Measurements from ENCODE around the gene PRDX6.
"Not testable (repeated sequence)": the region's sequence is repeated elsewhere in the genome, so short reads cannot be mapped to it uniquely, and the experiment has no call there.

The PRDX6 gene

GRCh38 chr1:173481195-173481772 lies 4.1 kb downstream of the PRDX6 start:
- no peak overlapping the region for H3K4me3 ChIP-seq (ENCODE audit: low read length)
- no peak overlapping the region for H3K27ac ChIP-seq (ENCODE audit: low read depth, low read length)
- no peaks in the 10 kb centered on the region for H3K27me3 ChIP-seq (ENCODE audit: insufficient read depth, low read length)
- H3K9ac ChIP-seq (ENCODE audit: low read depth, low read length): no peak overlapping the region
- H3K36me3 ChIP-seq (ENCODE audit: insufficient read depth, low read length): peaks cover 73% of the 10 kb centered on the region
- WGBS: 95% methylated on average over 1 of the region's 1 CpG
- peaks cover 15% of the 10 kb centered on the region for H3K4me1 ChIP-seq (ENCODE audit: insufficient read depth, low read length)
- no peaks in the 10 kb centered on the region for H3K9me3 ChIP-seq (ENCODE audit: insufficient read depth, low read depth, low read length)

GRCh38 chr1:173482683-173483082 lies 5.5 kb downstream of the PRDX6 start:
- no peaks in the 10 kb centered on the region for H3K9me3 ChIP-seq (ENCODE audit: insufficient read depth, low read depth, low read length)
- WGBS: 89% methylated on average over 1 of the region's 1 CpG
- H3K9ac ChIP-seq (ENCODE audit: low read depth, low read length): no peak overlapping the region
- H3K27me3 ChIP-seq (ENCODE audit: insufficient read depth, low read length): no peaks in the 10 kb centered on the region
- peaks cover 15% of the 10 kb centered on the region for H3K4me1 ChIP-seq (ENCODE audit: insufficient read depth, low read length)
- H3K4me3 ChIP-seq (ENCODE audit: low read length): no peak overlapping the region
- H3K27ac ChIP-seq (ENCODE audit: low read depth, low read length): no peak overlapping the region
- H3K36me3 ChIP-seq (ENCODE audit: insufficient read depth, low read length): peaks cover 87% of the 10 kb centered on the region

- Histone ChIP-seq H3K4me3 (ENCODE audit: low read length) (no peak overlapping the region), H3K4me1 (ENCODE audit: insufficient read depth, low read length) (peaks cover 9% of the 10 kb centered on the region), H3K27me3 (ENCODE audit: insufficient read depth, low read length) (no peaks in the 10 kb centered on the region), H3K27ac (ENCODE audit: low read depth, low read length) (no peak overlapping the region), H3K9me3 (ENCODE audit: insufficient read depth, low read depth, low read length) (no peaks in the 10 kb centered on the region), H3K36me3 (ENCODE audit: insufficient read depth, low read length) (peaks cover 100% of the 10 kb centered on the region), H3K9ac (ENCODE audit: low read depth, low read length) (no peak overlapping the region)
- 100% methylated on average over 2 of the region's 2 CpGs for WGBS
Measured at GRCh38 chr1:173484276-173484675, 7.1 kb downstream of the PRDX6 start.

GRCh38 chr1:173485401-173485800 lies 8.3 kb downstream of the PRDX6 start:
- Histone ChIP-seq H3K4me3 (ENCODE audit: low read length) (no peak overlapping the region), H3K27me3 (ENCODE audit: insufficient read depth, low read length) (no peaks in the 10 kb centered on the region), H3K27ac (ENCODE audit: low read depth, low read length) (no peak overlapping the region), H3K36me3 (ENCODE audit: insufficient read depth, low read length) (peaks cover 90% of the 10 kb centered on the region), H3K9ac (ENCODE audit: low read depth, low read length) (no peak overlapping the region), H3K4me1 (ENCODE audit: insufficient read depth, low read length) (no peaks in the 10 kb centered on the region; the same call in 1 of the 2 replicates), H3K9me3 (ENCODE audit: insufficient read depth, low read depth, low read length) (no peaks in the 10 kb centered on the region)
- WGBS: 96% methylated on average over 7 of the region's 7 CpGs

GRCh38 chr1:173488001-173488400 lies 10.9 kb downstream of the PRDX6 start:
- Histone ChIP-seq H3K27me3 (ENCODE audit: insufficient read depth, low read length) (no peaks in the 10 kb centered on the region), H3K36me3 (ENCODE audit: insufficient read depth, low read length) (peaks cover 64% of the 10 kb centered on the region), H3K4me1 (ENCODE audit: insufficient read depth, low read length) (no peaks in the 10 kb centered on the region; the same call in 1 of the 2 replicates), H3K27ac (ENCODE audit: low read depth, low read length) (no peak overlapping the region), H3K9me3 (ENCODE audit: insufficient read depth, low read depth, low read length) (peaks cover 6% of the 10 kb centered on the region; the same call in 1 of the 2 replicates), H3K9ac (ENCODE audit: low read depth, low read length) (no peak overlapping the region), H3K4me3 (ENCODE audit: low read length) (no peak overlapping the region)
- WGBS: 95% methylated on average over 2 of the region's 2 CpGs

- Histone ChIP-seq H3K9me3 (ENCODE audit: insufficient read depth, low read depth, low read length) (peaks cover 14% of the 10 kb centered on the region), H3K4me1 (ENCODE audit: insufficient read depth, low read length) (no peaks in the 10 kb centered on the region; the same call in 1 of the 2 replicates), H3K9ac (ENCODE audit: low read depth, low read length) (no peak overlapping the region), H3K36me3 (ENCODE audit: insufficient read depth, low read length) (peaks cover 53% of the 10 kb centered on the region), H3K27ac (ENCODE audit: low read depth, low read length) (no peak overlapping the region), H3K4me3 (ENCODE audit: low read length) (no peak overlapping the region), H3K27me3 (ENCODE audit: insufficient read depth, low read length) (no peaks in the 10 kb centered on the region)
- WGBS: 87% methylated on average over 5 of the region's 5 CpGs
Measured at GRCh38 chr1:173489149-173489600, 12.0 kb downstream of the PRDX6 start.

GRCh38 chr1:173489929-173490328 lies 12.8 kb downstream of the PRDX6 start:
- no peak overlapping the region for H3K9ac ChIP-seq (ENCODE audit: low read depth, low read length)
- WGBS: 96% methylated on average over 3 of the region's 3 CpGs
- H3K4me1 ChIP-seq (ENCODE audit: insufficient read depth, low read length): no peaks in the 10 kb centered on the region; the same call in 1 of the 2 replicates
- peak overlapping the region; percentile 21; the same call in 1 of the 2 replicates for H3K27ac ChIP-seq (ENCODE audit: low read depth, low read length)
- no peaks in the 10 kb centered on the region for H3K27me3 ChIP-seq (ENCODE audit: insufficient read depth, low read length)
- no peak overlapping the region for H3K4me3 ChIP-seq (ENCODE audit: low read length)
- H3K9me3 ChIP-seq (ENCODE audit: insufficient read depth, low read depth, low read length): peaks cover 18% of the 10 kb centered on the region
- H3K36me3 ChIP-seq (ENCODE audit: insufficient read depth, low read length): peaks cover 46% of the 10 kb centered on the region

- no peaks in the 10 kb centered on the region for H3K27me3 ChIP-seq (ENCODE audit: insufficient read depth, low read length)
- H3K4me1 ChIP-seq (ENCODE audit: insufficient read depth, low read length): no peaks in the 10 kb centered on the region; the same call in 1 of the 2 replicates
- no peak overlapping the region for H3K4me3 ChIP-seq (ENCODE audit: low read length)
- H3K27ac ChIP-seq (ENCODE audit: low read depth, low read length): no peak overlapping the region
- H3K36me3 ChIP-seq (ENCODE audit: insufficient read depth, low read length): peaks cover 30% of the 10 kb centered on the region
- H3K9ac ChIP-seq (ENCODE audit: low read depth, low read length): no peak overlapping the region
- WGBS: 99% methylated on average over 2 of the region's 2 CpGs
- H3K9me3 ChIP-seq (ENCODE audit: insufficient read depth, low read depth, low read length): peaks cover 31% of the 10 kb centered on the region
Measured at GRCh38 chr1:173491508-173491907, 14.4 kb downstream of the PRDX6 start.

GRCh38 chr1:173493125-173493524 lies 16.0 kb downstream of the PRDX6 start:
- Histone ChIP-seq H3K36me3 (ENCODE audit: insufficient read depth, low read length) (peaks cover 14% of the 10 kb centered on the region), H3K9me3 (ENCODE audit: insufficient read depth, low read depth, low read length) (peaks cover 45% of the 10 kb centered on the region)
- H3K4me1 ChIP-seq (ENCODE audit: insufficient read depth, low read length); H3K4me3 ChIP-seq (ENCODE audit: low read length); H3K27ac ChIP-seq (ENCODE audit: low read depth, low read length); H3K27me3 ChIP-seq (ENCODE audit: insufficient read depth, low read length); H3K9ac ChIP-seq (ENCODE audit: low read depth, low read length): not testable (repeated sequence)
- WGBS: 88% methylated on average over 4 of the region's 8 CpGs

- Histone ChIP-seq H3K4me3 (ENCODE audit: low read length) (no peak overlapping the region), H3K27ac (ENCODE audit: low read depth, low read length) (no peak overlapping the region), H3K9me3 (ENCODE audit: insufficient read depth, low read depth, low read length) (peaks cover 52% of the 10 kb centered on the region), H3K4me1 (ENCODE audit: insufficient read depth, low read length) (no peaks in the 10 kb centered on the region), H3K36me3 (ENCODE audit: insufficient read depth, low read length) (no peaks in the 10 kb centered on the region), H3K27me3 (ENCODE audit: insufficient read depth, low read length) (no peaks in the 10 kb centered on the region), H3K9ac (ENCODE audit: low read depth, low read length) (no peak overlapping the region)
- WGBS: 96% methylated on average over 8 of the region's 8 CpGs
Measured at GRCh38 chr1:173495609-173496267, 18.6 kb downstream of the PRDX6 start.

GRCh38 chr1:173496757-173497320 lies 19.7 kb downstream of the PRDX6 start:
- H3K9me3 ChIP-seq (ENCODE audit: insufficient read depth, low read depth, low read length): peaks cover 52% of the 10 kb centered on the region
- WGBS: 91% methylated on average over 2 of the region's 2 CpGs
- no peaks in the 10 kb centered on the region for H3K36me3 ChIP-seq (ENCODE audit: insufficient read depth, low read length)
- H3K9ac ChIP-seq (ENCODE audit: low read depth, low read length): no peak overlapping the region
- H3K27me3 ChIP-seq (ENCODE audit: insufficient read depth, low read length): no peaks in the 10 kb centered on the region
- H3K4me1 ChIP-seq (ENCODE audit: insufficient read depth, low read length): no peaks in the 10 kb centered on the region
- no peak overlapping the region for H3K27ac ChIP-seq (ENCODE audit: low read depth, low read length)
- H3K4me3 ChIP-seq (ENCODE audit: low read length): no peak overlapping the region

Measured in HUES64 (cell line).